Inferior parietal cortex (tissue), 1 donor: ENCODE results near the gene RIPPLY3.

Experiments
- DNase-seq: peaks from one replicate; pipeline ENCODE4 v3.0.0-alpha.2; 2016; ENCODE audit errors: extremely low spot score

The RIPPLY3 gene

GRCh38 chr21:37061926-37062592 is 55.6 kb downstream of the RIPPLY3 start:
- no peak for DNase-seq

GRCh38 chr21:37062593-37062935 is 56.1 kb downstream of the RIPPLY3 start:
- DNase-seq: no peak

- no peak for DNase-seq
These were observed 56.9 kb downstream of the RIPPLY3 start for GRCh38 chr21:37063433-37063832.

DNA sequence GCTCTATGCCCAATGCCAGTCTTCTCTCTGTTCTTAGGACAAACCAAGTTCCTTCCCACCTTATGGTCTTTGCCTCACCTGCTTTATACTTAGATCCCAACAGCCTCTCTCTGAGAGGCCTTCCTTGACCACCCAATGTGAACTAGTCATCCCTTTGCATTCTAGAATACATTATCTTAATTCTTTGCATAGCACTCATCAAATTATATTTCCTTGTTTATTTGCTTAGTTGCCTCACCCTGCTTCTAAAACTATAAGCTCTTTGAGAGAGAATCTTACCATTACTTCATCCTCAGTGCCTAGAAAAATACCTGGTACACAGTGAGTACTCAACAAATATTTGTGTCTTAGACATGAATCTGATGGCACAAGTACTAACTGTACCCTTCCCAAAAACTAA is 58.3 kb downstream of the RIPPLY3 start:
- no peak for DNase-seq

DNA sequence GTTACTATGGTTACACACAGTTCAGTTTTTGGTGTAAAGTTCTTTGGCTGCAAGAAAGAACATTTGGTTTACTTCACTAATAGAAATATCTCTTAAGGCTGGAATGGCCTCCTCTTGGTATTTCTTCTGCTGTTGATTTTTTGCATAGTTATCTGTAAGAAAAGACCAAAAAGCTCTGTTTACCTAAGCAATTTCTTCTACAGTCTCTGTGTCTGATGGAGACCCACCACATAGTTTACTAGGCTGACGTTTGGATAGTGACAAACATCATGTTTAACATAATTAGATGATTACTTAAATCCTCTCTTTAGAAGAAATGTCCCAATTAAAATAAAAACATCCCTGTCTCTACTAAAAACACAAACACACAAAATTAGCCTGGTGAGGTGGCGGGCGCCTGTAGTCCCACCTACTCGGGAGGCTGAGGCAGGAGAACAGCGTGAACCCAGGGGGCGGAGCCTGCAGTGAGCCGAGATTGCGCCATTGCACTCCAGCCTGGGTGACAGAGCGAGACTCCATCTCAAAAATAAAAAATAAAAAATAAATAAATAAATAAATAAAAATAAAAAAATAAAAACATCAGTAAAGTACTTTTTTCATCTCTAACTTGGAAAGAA is 59.2 kb downstream of the RIPPLY3 start:
- DNase-seq: no peak
